Activated CD4-positive, alpha-beta T cell treated with anti-CD3 and anti-CD28 coated beads, Interleukin-2, amount 10 ng/mL, durations not matched to agents 7 days and 5 days (primary cell): ENCODE results near the gene TRMT2A. TPM values are rescaled to one million over a fixed set of nuclear protein-coding genes. Genes with fewer than 3 reads are reported as not detected.

Experiments
- CTCF ChIA-PET: fragments of 350-600 bp; sonication (Branson Sonifier 250); formaldehyde crosslinking; loops from one replicate; lab custom pipeline; 2021; ENCODE audit warnings: antibody characterized with exemption; lab: Charles Lee
- POLR2A ChIA-PET: fragments of 350-600 bp; sonication (Branson Sonifier 250); formaldehyde crosslinking; loops from one replicate; lab custom pipeline; 2021; ENCODE audit warnings: antibody characterized with exemption; lab: Charles Lee
- DNase-seq: peaks from one replicate; pipeline ENCODE4 v3.0.0-alpha.2; 2020
- H3K27ac Mint-ChIP-seq: one replicate; pipeline ENCODE4 v1.8.0; 2021; ENCODE audit warnings: mild to moderate bottlenecking, moderate library complexity, mixed read lengths
- H3K27me3 Mint-ChIP-seq: one replicate; pipeline ENCODE4 v1.8.0; 2021; ENCODE audit warnings: mixed read lengths
- H3K36me3 Mint-ChIP-seq: one replicate; pipeline ENCODE4 v1.8.0; 2021; ENCODE audit warnings: low read depth, mixed read lengths
- H3K4me1 Mint-ChIP-seq: one replicate; pipeline ENCODE4 v1.8.0; 2021; ENCODE audit warnings: mixed read lengths
- H3K4me3 Mint-ChIP-seq: one replicate; pipeline ENCODE4 v1.8.0; 2021; ENCODE audit warnings: mild to moderate bottlenecking, moderate library complexity, mixed read lengths
- H3K9me3 Mint-ChIP-seq: one replicate; pipeline ENCODE4 v1.8.0; 2021; ENCODE audit warnings: mixed read lengths
- total RNA-seq, 2 experiments: library from RNA; stranded (reverse); gene quantifications; one replicate each; pipeline ENCODE4 v1.2.3, GENCODE V29; 2021

Gene TRMT2A
- total RNA-seq, 2 experiments from 2014 or later, result 85.5 to 91.4 TPM

DNA sequence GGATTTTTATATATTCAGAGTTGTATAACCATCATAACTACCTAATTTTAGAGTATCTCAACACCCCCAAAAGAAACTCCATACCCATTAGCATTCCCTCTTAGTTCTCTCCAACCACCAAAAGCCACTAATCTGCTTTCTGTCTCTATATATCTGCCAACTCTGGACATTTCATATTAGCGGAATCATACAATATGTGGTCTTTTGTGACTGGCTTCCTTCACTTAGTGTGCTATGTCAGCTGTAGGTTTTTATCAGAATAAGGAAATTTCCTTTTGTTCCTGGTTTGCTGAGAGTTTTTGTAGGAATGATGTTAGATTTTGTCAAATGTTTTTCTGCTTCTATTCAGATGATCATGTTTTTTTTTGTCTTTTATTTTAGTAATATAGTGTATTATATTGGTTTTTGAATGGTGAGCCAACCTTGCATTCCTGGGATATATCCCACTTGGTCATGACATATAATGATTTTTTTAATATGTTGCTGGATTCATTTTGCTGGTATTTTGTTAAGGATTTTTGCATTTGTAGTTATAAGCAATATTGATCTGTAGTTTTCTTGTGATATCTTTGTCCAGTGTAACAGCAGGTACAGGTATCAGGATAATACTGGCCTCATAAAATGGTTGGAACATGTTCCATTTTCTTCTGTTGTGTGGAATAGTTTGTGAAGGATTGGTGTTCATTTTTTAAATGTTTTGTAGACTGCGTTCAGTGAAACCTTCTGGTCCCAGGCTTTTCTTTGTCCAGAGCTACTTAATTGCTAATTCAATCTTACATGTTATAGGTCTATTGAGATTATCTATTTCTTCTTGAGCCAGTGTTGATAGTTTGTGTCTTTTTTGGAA, 20.2 kb downstream of the TRMT2A start:
- peaks cover 51% of the 10 kb centered on the region for H3K4me1 Mint-ChIP-seq
- POLR2A ChIA-PET, result no interaction called here
- CTCF ChIA-PET, result interaction anchor here (1.7 kb wide), 1 partner anchor 20 kb away, joined by 9 read pairs; the partner anchor contains the start of genes RANBP1 and TRMT2A

DNA sequence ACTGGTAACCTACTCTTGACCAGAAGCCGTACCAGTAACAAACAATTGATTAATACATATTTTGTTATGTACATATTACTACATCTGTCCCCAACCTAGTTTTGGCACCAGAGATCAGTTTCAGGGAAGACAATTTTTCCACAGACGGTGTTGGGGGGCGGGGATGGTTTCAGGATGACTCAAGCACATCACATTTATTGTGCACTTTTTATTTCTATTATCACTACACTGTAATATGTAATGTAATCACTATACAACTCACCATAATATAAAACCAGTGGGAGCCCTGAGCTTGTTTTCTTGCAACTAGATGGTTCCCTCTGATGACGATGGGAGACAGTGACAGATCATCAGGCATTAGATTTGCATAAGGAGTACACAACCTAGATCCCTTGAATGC, 21.5 kb downstream of the TRMT2A start:
- DNase-seq, result no peak

More for the DNA sequence above, 20.2 kb downstream of the TRMT2A start:
- no peak for DNase-seq
- no peaks in the 10 kb centered on the region for H3K27me3 Mint-ChIP-seq
- no peak overlapping the region for H3K4me3 Mint-ChIP-seq
- peaks cover 82% of the 10 kb centered on the region for H3K36me3 Mint-ChIP-seq
- H3K9me3 Mint-ChIP-seq, result no peaks in the 10 kb centered on the region
- no peak overlapping the region for H3K27ac Mint-ChIP-seq

GRCh38 chr22:20094197-20094807, 22.7 kb downstream of the TRMT2A start:
- H3K27me3 Mint-ChIP-seq, result no peaks in the 10 kb centered on the region
- DNase-seq, result no peak
- POLR2A ChIA-PET, result no interaction called here
- H3K4me3 Mint-ChIP-seq, result no peak overlapping the region
- H3K9me3 Mint-ChIP-seq, result no peaks in the 10 kb centered on the region
- CTCF ChIA-PET, result interaction anchor here (0.7 to 1.0 kb wide), 2 partner anchors 13 to 35 kb away, joined by 3 read pairs; no protein-coding TSS in a partner anchor
- peaks cover 89% of the 10 kb centered on the region for H3K36me3 Mint-ChIP-seq
- H3K4me1 Mint-ChIP-seq, result peaks cover 36% of the 10 kb centered on the region
- H3K27ac Mint-ChIP-seq, result no peak overlapping the region

More for the DNA sequence above, 21.5 kb downstream of the TRMT2A start:
- no peaks in the 10 kb centered on the region for H3K27me3 Mint-ChIP-seq
- H3K36me3 Mint-ChIP-seq, result peaks cover 92% of the 10 kb centered on the region
- POLR2A ChIA-PET, result no interaction called here
- CTCF ChIA-PET, result interaction anchor here (1.7 kb wide), 1 partner anchor 21 kb away, joined by 9 read pairs; the partner anchor contains the start of genes RANBP1 and TRMT2A
- H3K9me3 Mint-ChIP-seq, result no peaks in the 10 kb centered on the region
- no peak overlapping the region for H3K4me3 Mint-ChIP-seq
- H3K27ac Mint-ChIP-seq, result no peak overlapping the region
- peaks cover 48% of the 10 kb centered on the region for H3K4me1 Mint-ChIP-seq

DNA sequence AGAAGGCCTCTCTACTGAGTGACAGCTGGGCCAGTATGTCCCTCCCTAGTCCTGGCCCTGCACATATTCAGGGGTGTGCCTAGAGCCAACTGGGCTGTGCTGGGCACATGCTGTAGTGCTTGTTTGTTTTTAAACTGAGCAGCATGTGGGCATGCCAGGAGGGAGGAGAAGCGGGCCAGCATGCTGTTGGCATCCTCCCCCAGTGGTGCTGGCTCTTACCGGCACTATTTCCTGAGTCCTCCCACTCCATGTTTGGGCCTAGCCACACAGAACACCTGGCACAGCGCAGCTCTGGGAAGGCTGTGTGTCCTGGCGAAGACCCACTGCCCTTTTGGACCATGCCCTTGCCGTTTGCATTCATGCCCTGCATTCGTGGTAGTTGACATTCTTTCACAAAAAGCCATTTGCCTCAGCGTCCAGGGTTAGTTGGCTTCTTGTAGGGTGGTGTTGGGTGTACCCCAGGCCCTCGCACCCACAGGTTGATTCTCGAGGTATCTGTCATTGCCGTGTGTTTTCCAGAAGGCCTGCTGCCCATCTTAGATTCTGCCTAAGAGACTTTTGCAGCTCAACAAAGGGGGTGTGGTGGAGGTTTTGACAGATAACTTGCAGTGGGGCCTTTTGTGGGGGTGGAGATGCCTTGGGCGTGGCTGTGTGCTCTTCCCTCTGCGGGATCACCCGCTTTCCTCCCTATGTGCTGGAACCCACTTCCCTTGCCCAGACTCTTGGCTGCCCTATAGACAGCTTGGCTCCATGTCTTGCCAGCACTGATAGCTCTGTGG, 23.4 kb downstream of the TRMT2A start:
- Mint-ChIP-seq H3K36me3 (peaks cover 86% of the 10 kb centered on the region), H3K9me3 (no peaks in the 10 kb centered on the region), H3K4me3 (no peak overlapping the region), H3K4me1 (peaks cover 29% of the 10 kb centered on the region), H3K27me3 (no peaks in the 10 kb centered on the region), H3K27ac (no peak overlapping the region)
- ChIA-PET POLR2A (no interaction called here), CTCF (interaction anchor here (0.6 to 1.6 kb wide), 4 partner anchors 11 to 1253 kb away, joined by 3 to 4 read pairs (median 4); no protein-coding TSS in a partner anchor)
- DNase-seq, result no peak

DNA sequence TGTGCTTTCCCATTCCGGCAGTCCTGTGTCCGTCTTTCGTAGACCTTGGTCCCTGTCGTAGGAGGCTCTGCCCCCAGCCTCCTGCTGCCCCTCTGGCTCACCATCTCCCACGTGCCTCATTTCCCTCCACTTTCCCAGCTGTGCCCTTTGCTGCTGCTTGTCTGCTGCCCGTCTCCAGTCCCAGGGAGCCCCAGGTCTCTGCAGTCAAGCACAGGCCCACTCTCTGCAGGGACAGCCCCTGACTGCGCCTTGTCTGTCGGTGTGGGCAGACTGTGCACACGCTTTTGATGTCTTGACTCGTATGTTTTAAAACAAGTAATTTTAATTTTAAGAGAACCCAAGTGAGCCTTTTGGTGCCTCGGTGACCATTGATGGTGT, 24.6 kb downstream of the TRMT2A start:
- no peaks in the 10 kb centered on the region for H3K27me3 Mint-ChIP-seq
- peaks cover 25% of the 10 kb centered on the region for H3K4me1 Mint-ChIP-seq
- POLR2A ChIA-PET, result no interaction called here
- no peak for DNase-seq
- H3K27ac Mint-ChIP-seq, result no peak overlapping the region
- H3K4me3 Mint-ChIP-seq, result no peak overlapping the region
- peaks cover 83% of the 10 kb centered on the region for H3K36me3 Mint-ChIP-seq
- CTCF ChIA-PET, result interaction anchor here (1.6 kb wide), 1 partner anchor 9 kb away, joined by 4 read pairs; no protein-coding TSS in a partner anchor
- no peaks in the 10 kb centered on the region for H3K9me3 Mint-ChIP-seq

- no peak overlapping the region for H3K27ac Mint-ChIP-seq
These were observed 25.1 kb downstream of the TRMT2A start for GRCh38 chr22:20091690-20092476.

DNA sequence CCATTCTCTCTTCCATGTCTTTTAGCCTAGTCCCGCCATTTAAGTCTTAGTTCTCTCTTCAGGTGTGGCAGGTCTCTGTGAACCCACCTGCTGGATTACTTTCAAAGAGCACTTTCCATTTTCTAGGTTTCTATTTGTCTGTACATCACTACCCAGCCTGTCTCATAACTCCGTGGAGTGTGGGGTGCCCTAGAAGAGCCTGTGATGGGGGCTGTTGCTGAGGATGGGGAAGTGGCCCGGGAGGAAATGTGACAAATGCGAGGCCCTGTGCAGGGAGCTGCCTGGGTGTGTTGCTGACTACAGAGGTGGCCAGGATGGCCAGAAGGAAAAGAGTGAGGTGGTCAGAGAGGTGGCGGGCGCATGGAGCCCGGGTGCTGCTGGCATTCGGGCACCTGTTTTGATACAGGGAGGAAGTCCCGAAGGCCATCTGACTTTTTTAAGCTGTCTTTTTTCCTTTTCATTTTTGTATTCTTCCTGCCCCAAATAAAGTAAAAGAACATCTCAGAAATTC, 26.2 kb downstream of the TRMT2A start:
- H3K27ac Mint-ChIP-seq, result no peak overlapping the region
- no peaks in the 10 kb centered on the region for H3K9me3 Mint-ChIP-seq
- CTCF ChIA-PET, result interaction anchor here (0.8 kb wide), 1 partner anchor 8 kb away, joined by 3 read pairs; no protein-coding TSS in a partner anchor
- H3K36me3 Mint-ChIP-seq, result peaks cover 81% of the 10 kb centered on the region
- no peak for DNase-seq
- H3K27me3 Mint-ChIP-seq, result no peaks in the 10 kb centered on the region
- peaks cover 22% of the 10 kb centered on the region for H3K4me1 Mint-ChIP-seq
- H3K4me3 Mint-ChIP-seq, result no peak overlapping the region
- POLR2A ChIA-PET, result no interaction called here

More at GRCh38 chr22:20091690-20092476, 25.1 kb downstream of the TRMT2A start:
- H3K27me3 Mint-ChIP-seq, result no peaks in the 10 kb centered on the region
- ChIA-PET POLR2A (no interaction called here), CTCF (interaction anchor here (0.8 to 1.6 kb wide), 2 partner anchors 9 kb away, joined by 3 to 4 read pairs; no protein-coding TSS in a partner anchor)
- no peak overlapping the region for H3K4me3 Mint-ChIP-seq
- peaks cover 83% of the 10 kb centered on the region for H3K36me3 Mint-ChIP-seq
- no peak for DNase-seq
- peaks cover 22% of the 10 kb centered on the region for H3K4me1 Mint-ChIP-seq
- H3K9me3 Mint-ChIP-seq, result no peaks in the 10 kb centered on the region

- no peak overlapping the region for H3K27ac Mint-ChIP-seq
- no peaks in the 10 kb centered on the region for H3K27me3 Mint-ChIP-seq
- H3K36me3 Mint-ChIP-seq, result peaks cover 75% of the 10 kb centered on the region
- no peak overlapping the region for H3K4me3 Mint-ChIP-seq
- no peak for DNase-seq
- CTCF ChIA-PET, result no interaction called here
- H3K4me1 Mint-ChIP-seq, result peaks cover 18% of the 10 kb centered on the region
- POLR2A ChIA-PET, result no interaction called here
- no peaks in the 10 kb centered on the region for H3K9me3 Mint-ChIP-seq
These were observed 26.9 kb downstream of the TRMT2A start for GRCh38 chr22:20089977-20090729.

DNA sequence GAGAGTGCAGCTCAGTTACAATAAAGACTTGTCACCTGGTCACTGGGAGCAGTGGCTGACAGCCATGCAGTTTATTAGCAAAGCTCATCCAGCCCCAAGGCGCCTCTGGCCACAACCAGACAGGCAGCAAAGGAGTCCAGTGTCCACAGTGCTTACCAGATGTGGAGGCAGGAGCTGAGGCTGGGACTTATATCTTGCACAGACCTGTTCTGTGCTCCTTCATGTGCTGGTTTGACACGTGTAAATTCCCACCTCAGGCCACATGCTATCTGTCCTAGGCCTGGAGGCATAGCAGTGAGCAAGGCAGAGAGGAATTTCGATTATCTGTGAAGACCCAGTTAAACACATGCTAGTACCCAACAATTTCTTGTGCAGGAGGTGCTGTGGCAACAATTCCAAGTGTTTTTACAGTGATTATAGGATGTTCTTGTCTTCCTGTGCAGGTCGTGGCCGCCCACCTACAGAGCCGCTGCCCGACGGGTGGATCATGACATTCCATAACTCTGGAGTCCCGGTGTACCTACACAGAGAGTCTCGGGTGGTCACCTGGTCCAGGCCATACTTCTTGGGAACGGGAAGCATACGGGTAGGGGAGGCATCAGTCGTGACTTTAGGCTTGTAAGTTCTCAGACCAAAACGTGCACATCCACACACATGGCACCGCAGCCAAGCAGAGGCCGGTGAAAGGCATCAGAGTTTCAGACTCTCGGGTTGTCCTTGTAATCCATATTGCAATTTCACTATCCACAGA, 27.6 kb downstream of the TRMT2A start:
- Mint-ChIP-seq H3K36me3 (peaks cover 67% of the 10 kb centered on the region), H3K4me1 (peaks cover 23% of the 10 kb centered on the region), H3K27me3 (no peaks in the 10 kb centered on the region), H3K9me3 (no peaks in the 10 kb centered on the region), H3K4me3 (no peak overlapping the region), H3K27ac (no peak overlapping the region)
- POLR2A ChIA-PET, result no interaction called here
- CTCF ChIA-PET, result no interaction called here
- no peak for DNase-seq

DNA sequence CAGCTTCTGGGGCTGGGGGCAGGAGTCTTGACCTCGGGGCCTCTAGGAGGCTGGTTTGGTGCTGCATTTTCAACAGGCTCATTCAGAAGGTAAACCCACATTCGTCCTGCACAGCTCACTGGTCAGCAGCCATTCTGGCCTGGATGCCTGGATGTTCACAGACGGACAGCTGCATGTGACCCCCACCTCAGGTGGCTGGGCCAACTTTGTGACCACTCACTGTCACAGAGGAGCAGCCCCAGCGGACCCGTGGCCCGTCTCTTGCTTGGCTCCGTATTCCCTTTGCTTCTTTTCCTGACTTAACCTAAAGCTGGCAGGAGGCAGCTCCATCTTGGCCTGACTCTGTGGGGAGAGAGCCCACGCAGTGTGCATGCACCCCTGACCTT, 28.8 kb downstream of the TRMT2A start:
- Mint-ChIP-seq H3K27ac (no peak overlapping the region), H3K27me3 (no peaks in the 10 kb centered on the region), H3K4me1 (peaks cover 28% of the 10 kb centered on the region), H3K4me3 (no peak overlapping the region), H3K36me3 (peaks cover 56% of the 10 kb centered on the region), H3K9me3 (no peaks in the 10 kb centered on the region)
- DNase-seq, result no peak
- ChIA-PET POLR2A (no interaction called here), CTCF (no interaction called here)
